Kidney epithelial cell (primary cell): ENCODE data around the gene ERC1. TPM values are rescaled to one million over a fixed set of nuclear protein-coding genes. Genes with fewer than 3 reads are reported as not detected.

Experiments
- DNase-seq: peaks from one replicate; pipeline ENCODE4 v3.0.0-alpha.2; 2010; ENCODE audit warnings: low read depth
- H3K27me3 ChIP-seq: 2 replicates; pipeline ENCODE4 v1.6.0; 2011; ENCODE audit warnings: low read length; ENCODE audit not compliant: control insufficient read depth, insufficient read depth
- H3K36me3 ChIP-seq: 2 replicates; pipeline ENCODE4 v1.5.1; 2011; ENCODE audit warnings: low read length; ENCODE audit not compliant: control insufficient read depth, insufficient read depth
- H3K4me3 ChIP-seq: 2 replicates; pipeline ENCODE4 v1.5.1; 2011; ENCODE audit warnings: low read depth, mild to moderate bottlenecking, control low read depth, low read length
- total RNA-seq: library from RNA; depleted of rRNA; stranded (reverse); fragments of >200 nt; gene quantifications from 2 replicates; pipeline ENCODE4 v1.2.3, GENCODE V29; 2015
- TF ChIP-seq, protein P1 (sequence below): IDR thresholded peaks from 2 replicates; pipeline ENCODE4 v1.5.1; 2011; ENCODE audit warnings: mild to moderate bottlenecking, moderate library complexity, low read length, control low read depth, inconsistent platforms; ENCODE audit not compliant: insufficient read depth, poor library complexity, severe bottlenecking

ERC1 gene
- total RNA-seq, 1 donor from 2014 or later, result 16.4 TPM

GRCh38 chr12:1436015-1436414, 445.0 kb downstream of the ERC1 start:
- DNase-seq, result no peak
- TF ChIP-seq, protein P1, sequence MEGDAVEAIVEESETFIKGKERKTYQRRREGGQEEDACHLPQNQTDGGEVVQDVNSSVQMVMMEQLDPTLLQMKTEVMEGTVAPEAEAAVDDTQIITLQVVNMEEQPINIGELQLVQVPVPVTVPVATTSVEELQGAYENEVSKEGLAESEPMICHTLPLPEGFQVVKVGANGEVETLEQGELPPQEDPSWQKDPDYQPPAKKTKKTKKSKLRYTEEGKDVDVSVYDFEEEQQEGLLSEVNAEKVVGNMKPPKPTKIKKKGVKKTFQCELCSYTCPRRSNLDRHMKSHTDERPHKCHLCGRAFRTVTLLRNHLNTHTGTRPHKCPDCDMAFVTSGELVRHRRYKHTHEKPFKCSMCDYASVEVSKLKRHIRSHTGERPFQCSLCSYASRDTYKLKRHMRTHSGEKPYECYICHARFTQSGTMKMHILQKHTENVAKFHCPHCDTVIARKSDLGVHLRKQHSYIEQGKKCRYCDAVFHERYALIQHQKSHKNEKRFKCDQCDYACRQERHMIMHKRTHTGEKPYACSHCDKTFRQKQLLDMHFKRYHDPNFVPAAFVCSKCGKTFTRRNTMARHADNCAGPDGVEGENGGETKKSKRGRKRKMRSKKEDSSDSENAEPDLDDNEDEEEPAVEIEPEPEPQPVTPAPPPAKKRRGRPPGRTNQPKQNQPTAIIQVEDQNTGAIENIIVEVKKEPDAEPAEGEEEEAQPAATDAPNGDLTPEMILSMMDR, result no peak
- Histone ChIP-seq H3K27me3 (no peaks in the 10 kb centered on the region), H3K36me3 (no peaks in the 10 kb centered on the region), H3K4me3 (no peak overlapping the region)

DNA sequence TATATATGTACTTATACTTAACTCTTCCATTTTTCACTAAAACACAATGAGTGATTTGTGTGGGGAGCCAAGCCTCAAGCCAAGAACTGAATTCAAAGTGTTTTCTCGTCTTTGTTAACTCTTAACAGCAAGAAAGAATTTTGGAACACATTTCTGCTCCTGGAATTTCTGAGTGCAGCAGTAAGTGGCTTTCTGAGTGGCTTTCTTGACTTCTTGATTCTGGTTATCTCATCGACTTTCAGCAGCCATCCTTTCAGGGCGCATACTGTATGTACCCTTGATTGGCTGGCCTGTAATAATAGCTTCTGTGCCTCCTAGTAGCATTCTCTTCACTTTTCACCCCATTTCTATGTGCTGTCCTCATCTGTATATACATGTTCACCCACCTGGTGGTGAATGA, 446.0 kb downstream of the ERC1 start:
- DNase-seq, result no peak
- H3K4me3 ChIP-seq, result no peak overlapping the region
- H3K36me3 ChIP-seq, result no peaks in the 10 kb centered on the region
- no peaks in the 10 kb centered on the region for H3K27me3 ChIP-seq
- TF ChIP-seq, protein P1, result no peak

GRCh38 chr12:1439201-1439600, 448.2 kb downstream of the ERC1 start:
- no peak overlapping the region for H3K4me3 ChIP-seq
- no peak for DNase-seq
- TF ChIP-seq, protein P1, result no peak
- no peaks in the 10 kb centered on the region for H3K27me3 ChIP-seq
- no peaks in the 10 kb centered on the region for H3K36me3 ChIP-seq

DNA sequence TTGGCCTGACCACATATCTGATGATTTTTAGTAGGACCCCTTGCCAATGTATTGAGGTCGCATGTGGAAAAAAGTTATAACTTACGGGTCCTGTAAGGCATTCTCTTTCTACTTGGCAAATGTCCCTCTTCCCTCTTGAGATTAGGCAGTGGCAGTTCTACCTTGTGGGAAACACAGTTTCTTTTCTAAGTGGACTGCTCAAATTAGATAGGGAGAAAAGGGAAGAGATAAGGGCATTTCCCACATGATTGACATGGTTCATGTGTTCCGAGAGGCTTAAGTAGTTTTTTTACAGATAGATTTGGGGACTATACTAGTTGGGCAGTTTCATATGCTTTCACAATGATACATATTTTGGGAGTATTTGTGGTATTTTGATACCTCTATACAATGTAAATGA, 448.7 kb downstream of the ERC1 start:
- Histone ChIP-seq H3K27me3 (no peaks in the 10 kb centered on the region), H3K36me3 (no peaks in the 10 kb centered on the region), H3K4me3 (no peak overlapping the region)
- TF ChIP-seq, protein P1, result no peak
- no peak for DNase-seq

DNA sequence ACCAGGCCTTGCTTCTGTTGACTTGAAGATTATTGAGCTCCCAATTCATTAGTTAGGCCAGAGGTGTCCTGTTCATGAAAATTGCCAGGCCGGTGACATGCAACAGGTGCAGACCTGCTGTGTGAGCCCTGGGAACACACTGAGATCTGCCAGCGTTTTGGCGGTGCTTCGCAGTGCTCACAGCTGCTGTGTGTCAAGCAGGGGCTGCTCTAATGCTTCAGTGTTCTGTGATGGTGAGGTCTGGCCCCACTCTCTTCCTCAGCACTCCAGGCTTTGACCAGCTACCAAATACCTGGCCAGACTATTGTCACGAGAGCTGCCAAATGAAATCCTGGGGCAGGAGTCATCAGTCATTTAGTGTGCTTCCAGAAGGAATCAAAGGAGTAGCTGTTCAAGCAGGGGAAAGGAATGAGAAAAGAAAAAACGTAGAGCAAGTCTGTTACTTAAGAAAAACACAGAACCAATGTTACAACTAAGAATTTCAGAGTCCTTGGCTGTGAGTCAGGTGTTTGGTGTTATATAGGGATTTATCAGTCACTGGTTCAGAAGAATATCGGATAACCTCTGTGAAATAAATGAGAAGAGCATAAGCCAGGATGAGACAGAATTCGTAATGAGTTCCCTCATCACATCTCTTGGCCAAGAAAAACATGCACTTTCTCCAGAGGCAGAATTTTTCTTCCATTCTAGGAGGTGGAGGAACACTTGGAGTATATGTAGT, 452.6 kb downstream of the ERC1 start:
- Histone ChIP-seq H3K4me3 (no peak overlapping the region), H3K27me3 (no peaks in the 10 kb centered on the region), H3K36me3 (no peaks in the 10 kb centered on the region)
- DNase-seq, result no peak
- TF ChIP-seq, protein P1, result no peak

DNA sequence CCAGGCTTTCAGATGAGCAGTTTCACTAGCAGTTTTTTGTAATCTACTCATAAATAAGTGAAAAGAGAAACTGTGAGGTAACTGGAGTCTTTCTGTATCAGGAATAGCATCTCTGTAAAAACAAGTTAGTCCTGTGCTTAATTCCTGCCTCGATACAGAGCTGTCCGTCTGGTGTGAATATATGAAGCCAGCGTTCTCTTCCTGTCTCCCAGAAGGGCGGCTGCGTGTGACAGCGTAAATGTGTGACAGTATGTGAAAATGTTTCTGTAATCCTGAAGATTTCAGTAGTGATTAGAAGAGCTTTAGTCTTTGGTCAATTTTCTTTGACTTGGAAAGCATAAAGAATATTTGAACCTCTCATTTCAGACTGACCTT, 453.1 kb downstream of the ERC1 start:
- Histone ChIP-seq H3K36me3 (no peaks in the 10 kb centered on the region), H3K27me3 (no peaks in the 10 kb centered on the region), H3K4me3 (no peak overlapping the region)
- TF ChIP-seq, protein P1, result no peak
- DNase-seq, result no peak
